Measurements from ENCODE around the gene CFAP20. TPM values are rescaled to one million over a fixed set of nuclear protein-coding genes. Genes with fewer than 3 reads are reported as not detected.

The CFAP20 gene
- total RNA-seq, 1 experiment from 2014 or later = 60.4 TPM

GRCh38 chr16:58094791-58095574, 34.2 kb downstream of the CFAP20 start:
- Histone ChIP-seq H3K18ac (ENCODE audit: insufficient read length, low read depth, low read length) (no peak overlapping the region), H2AK5ac (ENCODE audit: insufficient read length, low read length) (no peak overlapping the region), H3K4ac (ENCODE audit: low read depth, low read length) (no peak overlapping the region), H3K23me2 (ENCODE audit: insufficient read length, low read depth, low read length, poor library complexity, severe bottlenecking) (peaks cover 2% of the 10 kb centered on the region), H3K9ac (ENCODE audit: extremely low read depth, insufficient read length, low read length) (no peak overlapping the region), H2BK15ac (ENCODE audit: low read depth, low read length) (no peak overlapping the region), H2BK5ac (ENCODE audit: insufficient read length, low read length) (no peak overlapping the region), H4K5ac (ENCODE audit: insufficient read length, low read depth, low read length) (no peak overlapping the region), H4K91ac (ENCODE audit: insufficient read length, low read depth, low read length) (no peak overlapping the region), H2BK120ac (ENCODE audit: low read depth, low read length, poor library complexity, severe bottlenecking) (no peak overlapping the region), H3K56ac (ENCODE audit: insufficient read length, low read depth, low read length) (no peak overlapping the region), H4K20me1 (ENCODE audit: control insufficient read depth, insufficient read depth, insufficient read length) (no peaks in the 10 kb centered on the region), H3K79me2 (ENCODE audit: insufficient read depth, low read length) (no peaks in the 10 kb centered on the region), H3K4me2 (ENCODE audit: insufficient read depth, insufficient read length, low read length) (no peak overlapping the region), H3K14ac (ENCODE audit: insufficient read depth, low read length) (no peak overlapping the region), H3K27ac (ENCODE audit: insufficient read length, low read depth, low read length) (no peak overlapping the region), H3T11ph (ENCODE audit: low read length) (no peak overlapping the region), H2BK12ac (ENCODE audit: insufficient read length, low read depth, low read length) (no peak overlapping the region), H4K8ac (replicated peaks; ENCODE audit: insufficient read length, low read depth, low read length) (no peak overlapping the region), H3K23ac (ENCODE audit: insufficient read length, low read depth, low read length) (no peak overlapping the region), H3K27me3 (ENCODE audit: insufficient read depth, low read length) (no peaks in the 10 kb centered on the region), H3K4me1 (ENCODE audit: insufficient read depth, low read length) (no peaks in the 10 kb centered on the region), H2BK20ac (ENCODE audit: low read depth, low read length, poor library complexity, severe bottlenecking) (no peak overlapping the region), H2AFZ (ENCODE audit: low read length) (no peak overlapping the region), H3K9me3 (ENCODE audit: control insufficient read depth, low read depth, low read length) (no peaks in the 10 kb centered on the region), H3K79me1 (ENCODE audit: insufficient read depth, low read depth, low read length, poor library complexity, severe bottlenecking) (no peaks in the 10 kb centered on the region)
- Mint-ChIP-seq H3K36me3 (ENCODE audit: insufficient read depth in 1 of 3, low read depth in 3 of 3) (no peaks in the 10 kb centered on the region), H3K4me1 (peaks cover 16 to 22% of the 10 kb centered on the region in 2 experiments), H3K4me3 (no peak overlapping the region), H3K9me3 (no peaks in the 10 kb centered on the region), H3K27me3 (ENCODE audit: low read depth) (peaks cover 9% of the 10 kb centered on the region), H3K27ac (peak overlapping the region in 1 of 3 experiments; percentile 62; a peak in 1 of 7 replicates)
- DNase-seq = no peak
- no peak for TF ChIP-seq CTCF (conservative IDR thresholded peaks at IDR 0.05)
- no CpG with 5 or more reads among the region's 15 CpGs for WGBS (ENCODE audit: extremely low coverage, insufficient read length, low lambda C conversion rate)

Data from H9 (cell line).